IMR-90 (cell line): ENCODE data around the gene HDGFL2. TPM values are rescaled to one million over a fixed set of nuclear protein-coding genes. Genes with fewer than 3 reads are reported as not detected.

Experiments used
- ATAC-seq: fragments of 200-7000 bp; cut with Tn5 transposase; 2 replicates; pipeline ENCODE4 v1.9.1; 2020; ENCODE audit warnings: low read depth, mild to moderate bottlenecking, moderate library complexity
- BruUV-seq: library from RNA; stranded (reverse); fragments of 400-500 nt; replicated peaks from 2 replicates; lab custom pipeline; 2021; lab: Mats Ljungman, UMichigan
- CTCF ChIA-PET: fragments of 300-600 bp; formaldehyde crosslinking; extraction: SDS; loops from one replicate; lab custom pipeline; 2021; ENCODE audit warnings: antibody characterized with exemption; lab: Yijun Ruan, JAX
- POLR2A ChIA-PET: fragments of 300-600 bp; sonication (Branson Sonifier 250); formaldehyde crosslinking; loops from one replicate; lab custom pipeline; 2022; ENCODE audit warnings: antibody characterized with exemption; ENCODE audit not compliant: unreplicated experiment; lab: Charles Lee
- DNase-seq: peaks from one replicate; pipeline ENCODE4 v3.0.0; 2013
- H2AFZ ChIP-seq: replicated peaks from 2 replicates; pipeline ENCODE3; 2013; ENCODE audit warnings: low read length, mild to moderate bottlenecking; ENCODE audit not compliant: poor library complexity
- H2AK5ac ChIP-seq: 2 replicates; pipeline ENCODE4 v1.6.1; 2013; ENCODE audit warnings: low read depth, low read length, inconsistent platforms
- H2AK9ac ChIP-seq: replicated peaks from 2 replicates; pipeline ENCODE3; 2013; ENCODE audit warnings: mild to moderate bottlenecking, low read depth, low read length, moderate library complexity; ENCODE audit not compliant: poor library complexity
- H2BK120ac ChIP-seq: 2 replicates; pipeline ENCODE4 v1.6.1; 2013; ENCODE audit warnings: low read depth, low read length, inconsistent platforms
- H2BK15ac ChIP-seq: 3 replicates; pipeline ENCODE4 v1.6.1; 2013; ENCODE audit warnings: low read depth, low read length, inconsistent platforms
- H2BK20ac ChIP-seq: 2 replicates; pipeline ENCODE4 v1.6.1; 2013; ENCODE audit warnings: low read depth, mild to moderate bottlenecking, inconsistent platforms, low read length, moderate library complexity
- H2BK5ac ChIP-seq: 2 replicates; pipeline ENCODE4 v1.6.1; 2013; ENCODE audit warnings: mild to moderate bottlenecking, low read depth, low read length, inconsistent platforms; ENCODE audit not compliant: poor library complexity, severe bottlenecking
- H3K14ac ChIP-seq: replicated peaks from 2 replicates; pipeline ENCODE4 v1.6.1; 2013; ENCODE audit warnings: low read depth, low read length, inconsistent platforms
- H3K18ac ChIP-seq: 2 replicates; pipeline ENCODE4 v1.6.1; 2013; ENCODE audit warnings: low read depth, low read length, control low read depth
- H3K23ac ChIP-seq: 2 replicates; pipeline ENCODE4 v1.6.1; 2013; ENCODE audit warnings: low read depth, low read length, inconsistent platforms
- H3K27ac ChIP-seq: 2 replicates; pipeline ENCODE4 v1.5.1; 2013; ENCODE audit warnings: mild to moderate bottlenecking, control low read depth, low read length; ENCODE audit not compliant: insufficient read depth
- H3K27me3 ChIP-seq: 2 replicates; pipeline ENCODE4 v1.6.1; 2013; ENCODE audit warnings: low read length; ENCODE audit not compliant: control insufficient read depth, insufficient read depth
- H3K36me3 ChIP-seq: 2 replicates; pipeline ENCODE4 v1.6.1; 2013; ENCODE audit warnings: low read length, mixed read lengths; ENCODE audit not compliant: control insufficient read depth, insufficient read depth
- H3K4ac ChIP-seq: 2 replicates; pipeline ENCODE4 v1.6.1; 2013; ENCODE audit warnings: low read depth, low read length, inconsistent platforms
- H3K4me1 ChIP-seq: 2 replicates; pipeline ENCODE4 v1.6.1; 2013; ENCODE audit warnings: low read length, mixed read lengths; ENCODE audit not compliant: control insufficient read depth, insufficient read depth
- H3K4me2 ChIP-seq: 2 replicates; pipeline ENCODE4 v1.6.1; 2013; ENCODE audit warnings: low read depth, mild to moderate bottlenecking, control low read depth, low read length, moderate library complexity
- H3K4me3 ChIP-seq: 2 replicates; pipeline ENCODE4 v1.5.1; 2013; ENCODE audit warnings: low read depth, mild to moderate bottlenecking, control low read depth, low read length, moderate library complexity; ENCODE audit not compliant: insufficient read depth
- H3K56ac ChIP-seq: 2 replicates; pipeline ENCODE4 v1.6.1; 2013; ENCODE audit warnings: low read length, inconsistent platforms; ENCODE audit not compliant: insufficient read depth; ENCODE audit errors: extremely low read depth
- H3K79me1 ChIP-seq, 2 experiments: 2 replicates each; pipeline ENCODE4 v1.6.1; 2013; ENCODE audit warnings: low read length in 2 of 2, inconsistent platforms in 1 of 2, low read depth in 1 of 2
- H3K9ac ChIP-seq: 2 replicates; pipeline ENCODE4 v1.6.1; 2013; ENCODE audit warnings: low read depth, low read length, control low read depth
- H3K9me1 ChIP-seq: 2 replicates; pipeline ENCODE4 v1.6.1; 2013; ENCODE audit warnings: low read length, inconsistent platforms; ENCODE audit not compliant: insufficient read depth
- H3K9me3 ChIP-seq: 2 replicates; pipeline ENCODE4 v1.6.1; 2013; ENCODE audit warnings: low read length; ENCODE audit not compliant: control insufficient read depth, insufficient read depth
- H4K20me1 ChIP-seq: 2 replicates; pipeline ENCODE4 v1.6.1; 2013; ENCODE audit warnings: low read length, inconsistent platforms; ENCODE audit not compliant: insufficient read depth
- H4K5ac ChIP-seq: 2 replicates; pipeline ENCODE4 v1.6.1; 2013; ENCODE audit warnings: mild to moderate bottlenecking, low read depth, low read length, control low read depth
- H4K8ac ChIP-seq, 2 experiments: 2 replicates each; pipeline ENCODE4 v1.6.1; 2013; ENCODE audit warnings: low read depth in 2 of 2, low read length in 2 of 2, control low read depth in 1 of 2, inconsistent platforms in 1 of 2
- H4K91ac ChIP-seq: 2 replicates; pipeline ENCODE4 v1.6.1; 2013; ENCODE audit warnings: low read depth, low read length, inconsistent platforms; ENCODE audit not compliant: insufficient read depth
- BHLHE40 ChIP-seq: fragments of 150-350 bp; IDR thresholded peaks from 2 replicates; pipeline ENCODE4 v1.6.1; 2016; ENCODE audit warnings: mild to moderate bottlenecking, low read depth, low read length
- CHD1 ChIP-seq: IDR thresholded peaks from 2 replicates; pipeline ENCODE4 v1.6.1; 2012; ENCODE audit warnings: low read depth, low read length, improper control_type of control experiment
- MAFK ChIP-seq: IDR thresholded peaks from 2 replicates; pipeline ENCODE4 v1.6.1; 2012; ENCODE audit warnings: low read depth, low read length, improper control_type of control experiment
- WGBS, 2 experiments: methylation state at CpG; one replicate each; pipeline versions ENCODE4 v1.1.5 to v1.1.7; 2013; ENCODE audit warnings: missing lambda C conversion rate in 2 of 2; ENCODE audit not compliant: insufficient read length in 1 of 2; ENCODE audit errors: extremely low coverage in 2 of 2; 5-methylcytosine and 5-hydroxymethylcytosine counted together
- dilution Hi-C: fragments of 300-500 bp; cut with HindIII; formaldehyde crosslinking; loops from one replicate; pipeline ENCODE4 v1.14.3; 2018; ENCODE audit warnings: low sequenced_read_pairs; ENCODE audit not compliant: unreplicated experiment
- in situ Hi-C: fragments of 300-500 bp; cut with MboI; formaldehyde crosslinking; loops from 3 replicates; pipeline ENCODE4 v1.14.3; 2019; ENCODE audit warnings: low sequenced_read_pairs, inconsistent platforms, mixed read lengths
- intact Hi-C: fragments of 100-400 bp; cut with micrococcal nuclease; formaldehyde crosslinking; loops from 2 replicates; pipeline ENCODE4 v1.10.0; 2022
- polyA plus RNA-seq, 3 experiments: library from polyadenylated mRNA; depleted of rRNA; stranded (reverse); fragments of >200 nt; gene quantifications; 2 replicates each; pipeline ENCODE4 v1.2.3, GENCODE V29; 2012; ENCODE audit warnings: low replicate concordance in 1 of 3
- total RNA-seq: library from RNA; depleted of rRNA; stranded (reverse); fragments of >200 nt; gene quantifications from 2 replicates; pipeline ENCODE4 v1.2.3, GENCODE V29; 2012

HDGFL2 gene
- total and polyA plus RNA-seq, 2 of the 4 experiments (the other 2 are of a cell fraction) = 35.8 to 48.5 TPM

DNA sequence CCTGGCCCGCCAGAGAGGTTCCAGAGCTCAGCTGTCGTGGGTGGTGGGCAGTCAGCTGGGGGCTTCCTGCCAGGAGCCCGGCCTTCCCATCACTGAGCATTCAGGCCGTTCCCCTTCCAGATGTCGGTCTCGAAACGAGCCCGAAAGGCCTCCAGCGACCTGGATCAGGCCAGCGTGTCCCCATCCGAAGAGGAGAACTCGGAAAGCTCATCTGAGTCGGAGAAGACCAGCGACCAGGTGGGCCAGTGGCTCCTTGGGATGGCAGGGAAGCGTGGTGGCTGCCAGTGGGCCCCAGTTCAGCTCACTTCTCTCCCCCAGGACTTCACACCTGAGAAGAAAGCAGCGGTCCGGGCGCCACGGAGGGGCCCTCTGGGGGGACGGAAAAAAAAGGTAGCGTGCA is 19.3 kb downstream of the HDGFL2 start:
- Histone ChIP-seq H2BK5ac (no peak overlapping the region), H3K56ac (no peak overlapping the region), H3K23ac (no peak overlapping the region), H3K4ac (no peak overlapping the region), H2BK20ac (no peak overlapping the region), H3K14ac (no peak overlapping the region), H2BK15ac (no peak overlapping the region), H2AK5ac (no peak overlapping the region), H2BK120ac (no peak overlapping the region), H4K5ac (no peak overlapping the region), H3K18ac (no peak overlapping the region), H3K27ac (no peak overlapping the region), H4K20me1 (peaks cover 14% of the 10 kb centered on the region; the same call in 1 of the 2 replicates), H2AK9ac (no peak overlapping the region), H4K91ac (no peak overlapping the region), H3K4me1 (no peaks in the 10 kb centered on the region), H3K4me2 (no peak overlapping the region), H3K36me3 (peaks cover 72% of the 10 kb centered on the region), H3K9ac (no peak overlapping the region), H3K4me3 (no peak overlapping the region), H4K8ac (no peak overlapping the region), H2AFZ (no peak overlapping the region), H3K79me1 (peaks cover 7 to 27% of the 10 kb centered on the region in 2 experiments), H3K9me3 (no peaks in the 10 kb centered on the region), H3K9me1 (peaks cover 13% of the 10 kb centered on the region), H3K27me3 (no peaks in the 10 kb centered on the region)
- TF ChIP-seq CHD1 (no peak), BHLHE40 (no peak), MAFK (no peak)
- 98% methylated on average over 14 of the region's 21 CpGs; no CpG with 5 or more reads in 1 of the 2 experiments for WGBS, 2 experiments
- BruUV-seq = no TSS peak
- ChIA-PET CTCF (no interaction called here), POLR2A (no interaction called here)
- ATAC-seq (no peak), DNase-seq (no peak)
- dilution Hi-C loops = no loop called here
- intact Hi-C loops = no loop called here
- in situ Hi-C loops = no loop called here
